ENCODE data around the gene CDKN2AIP.

GRCh38 chr4:183405303-183405702 lies 39.1 kb upstream of the CDKN2AIP start:
- no peak for TF ChIP-seq POLR2A (IDR thresholded peaks at IDR 0.05)
- no peak for TF ChIP-seq CTCF (IDR thresholded peaks at IDR 0.05)
